GM12878 (cell line): ENCODE measurements around the gene LRP1B.

Source experiments
- CEBPB ChIP-seq, 2 experiments: fragments of 150-350 bp in 1 of 2; IDR thresholded peaks; 2 replicates each; pipeline ENCODE4 v1.6.1; 2012 to 2014; ENCODE audit warnings: low read depth in 2 of 2, low read length in 2 of 2, borderline replicate concordance in 1 of 2, inconsistent platforms in 1 of 2
- CREM ChIP-seq: IDR thresholded peaks from 2 replicates; pipeline ENCODE4 v1.6.1; 2014; ENCODE audit warnings: antibody characterized with exemption, low read depth
- SMC3 ChIP-seq: IDR thresholded peaks from 2 replicates; pipeline ENCODE4 v1.6.1; 2011; ENCODE audit warnings: low read length, improper control_type of control experiment, borderline replicate concordance
- TF ChIP-seq, protein P1 (sequence below): IDR thresholded peaks from 2 replicates; pipeline ENCODE4 v1.6.1; 2012; ENCODE audit warnings: low read depth, low read length, improper control_type of control experiment

DNA sequence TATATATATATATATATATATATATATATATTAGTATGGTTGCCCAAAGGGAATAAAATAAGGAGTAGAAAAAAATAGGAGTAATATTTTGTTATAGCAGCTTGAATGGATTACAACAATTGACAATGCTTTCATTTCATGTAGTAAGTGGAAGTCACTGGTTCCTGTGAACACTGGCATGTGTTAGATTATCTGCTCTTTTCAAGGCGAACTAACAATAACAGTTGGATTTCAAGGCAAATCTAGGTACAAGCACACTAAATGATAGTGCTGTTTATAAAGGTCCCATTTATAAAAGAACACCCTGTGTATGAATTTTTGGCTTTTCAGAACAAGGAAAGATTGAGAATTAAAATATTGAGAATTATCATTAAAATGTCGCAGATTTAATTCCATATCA lies 1535.7 kb downstream of the LRP1B start:
- TF ChIP-seq, protein P1, sequence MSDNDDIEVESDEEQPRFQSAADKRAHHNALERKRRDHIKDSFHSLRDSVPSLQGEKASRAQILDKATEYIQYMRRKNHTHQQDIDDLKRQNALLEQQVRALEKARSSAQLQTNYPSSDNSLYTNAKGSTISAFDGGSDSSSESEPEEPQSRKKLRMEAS, result no peak
- TF ChIP-seq CREM (no peak), CEBPB (IDR thresholded peaks at IDR 0.05; ENCODE audit: borderline replicate concordance in 1 of 2, low read depth in 2 of 2, low read length in 2 of 2) (no peak), SMC3 (no peak)
